GM12878 (cell line): ENCODE measurements around the gene OR2S2. TPM values are rescaled to one million over a fixed set of nuclear protein-coding genes. Genes with fewer than 3 reads are reported as not detected.

Source experiments
- ATAC-seq: fragments of 200-7000 bp; cut with Tn5 transposase; 3 replicates; pipeline ENCODE4 v1.9.1; 2020; ENCODE audit warnings: mild to moderate bottlenecking, moderate library complexity
- BruUV-seq: library from RNA; stranded (reverse); fragments of 400-500 nt; replicated peaks from 2 replicates; lab custom pipeline; 2021; lab: Mats Ljungman, UMichigan
- CTCF ChIA-PET: fragments of 300-600 bp; sonication (Branson Sonifier 250); formaldehyde crosslinking; extraction: SDS; loops from one replicate; lab custom pipeline; 2021; ENCODE audit warnings: inconsistent platforms; lab: Yijun Ruan, JAX
- POLR2A ChIA-PET: fragments of 350-600 bp; formaldehyde crosslinking; extraction: SDS; loops from one replicate; lab custom pipeline; 2021; ENCODE audit warnings: inconsistent platforms; lab: Charles Lee
- RAD21 ChIA-PET: fragments of 300-600 bp; sonication (Branson Sonifier 250); formaldehyde crosslinking; loops from one replicate; lab custom pipeline; 2023; ENCODE audit warnings: antibody characterized with exemption; ENCODE audit not compliant: unreplicated experiment; lab: Charles Lee
- SMC1A ChIA-PET: fragments of 300-600 bp; sonication (Branson Sonifier 250); formaldehyde crosslinking; loops from one replicate; lab custom pipeline; 2023; ENCODE audit not compliant: unreplicated experiment, uncharacterized antibody; lab: Charles Lee
- DNase-seq: peaks from one replicate; pipeline ENCODE4 v3.0.0-alpha.2; 2011; ENCODE audit warnings: low read depth, low spot score
- FAIRE-seq: peaks from 3 replicates; lab custom pipeline; 2011; peaks lifted over from hg19 to GRCh38; lab: Jason Lieb, UNC
- H2AFZ ChIP-seq: 2 replicates; pipeline ENCODE4 v1.6.0; 2011; ENCODE audit warnings: low read depth, low read length, control low read depth; ENCODE audit not compliant: control insufficient read depth
- H3K27ac ChIP-seq: 2 replicates; pipeline ENCODE4 v1.5.1; 2011; ENCODE audit warnings: control low read depth; ENCODE audit not compliant: control insufficient read depth, insufficient read depth
- H3K27me3 ChIP-seq, 2 experiments: replicated peaks in 1 of 2; 2 replicates each; pipeline versions ENCODE4 v1.6.0 to v1.6.1; 2011; ENCODE audit warnings: low read length in 1 of 2; ENCODE audit not compliant: control insufficient read depth in 2 of 2, insufficient read depth in 2 of 2
- H3K36me3 ChIP-seq, 2 experiments: 2 replicates each; pipeline ENCODE4 v1.5.1; 2011; ENCODE audit warnings: low read length in 1 of 2; ENCODE audit not compliant: control insufficient read depth in 2 of 2, insufficient read depth in 2 of 2
- H3K4me1 ChIP-seq: 2 replicates; pipeline ENCODE4 v1.6.1; 2011; ENCODE audit warnings: mild to moderate bottlenecking, low read length, moderate library complexity, mixed read lengths; ENCODE audit not compliant: control insufficient read depth, insufficient read depth
- H3K4me2 ChIP-seq: 2 replicates; pipeline ENCODE4 v1.6.0; 2011; ENCODE audit warnings: control low read depth; ENCODE audit not compliant: control insufficient read depth, insufficient read depth
- H3K4me3 ChIP-seq: fragments of 200-600 bp; sonication (generic); 2 replicates; pipeline ENCODE4 v1.5.1; 2016
- H3K79me2 ChIP-seq: 2 replicates; pipeline ENCODE4 v1.6.0; 2011; ENCODE audit warnings: low read length; ENCODE audit not compliant: control insufficient read depth, insufficient read depth
- H3K9ac ChIP-seq: 2 replicates; pipeline ENCODE4 v1.8.0; 2011; ENCODE audit warnings: low read length, control low read depth, mixed read lengths; ENCODE audit not compliant: control insufficient read depth, insufficient read depth
- H3K9me3 ChIP-seq: replicated peaks from 3 replicates; pipeline ENCODE4 v1.5.1; 2011; ENCODE audit warnings: mild to moderate bottlenecking, low read length; ENCODE audit not compliant: control insufficient read depth, insufficient read depth
- H4K20me1 ChIP-seq: 2 replicates; pipeline ENCODE4 v1.6.0; 2011; ENCODE audit not compliant: control insufficient read depth, insufficient read depth
- DPF2 ChIP-seq: fragments of 450-650 bp; IDR thresholded peaks from 2 replicates; pipeline ENCODE4 v1.6.1; 2017; ENCODE audit warnings: mild to moderate bottlenecking
- GABPA ChIP-seq: IDR thresholded peaks from 2 replicates; pipeline ENCODE4 v1.6.1; 2014; ENCODE audit warnings: antibody characterized with exemption, low read depth, mild to moderate bottlenecking, inconsistent platforms
- JUND ChIP-seq: IDR thresholded peaks from 2 replicates; pipeline ENCODE4 v1.6.1; 2012; ENCODE audit warnings: low read depth, mild to moderate bottlenecking, low read length, improper control_type of control experiment, moderate library complexity
- NFYA ChIP-seq: IDR thresholded peaks from 2 replicates; pipeline ENCODE4 v1.6.1; 2011; ENCODE audit warnings: low read depth, mild to moderate bottlenecking, low read length, improper control_type of control experiment, borderline replicate concordance
- NRF1 ChIP-seq: conservative IDR thresholded peaks from 2 replicates; pipeline ENCODE4 v1.6.1; 2011; ENCODE audit warnings: mild to moderate bottlenecking, low read depth, low read length, improper control_type of control experiment
- RB1 ChIP-seq: fragments of 450-650 bp; formaldehyde crosslinking; IDR thresholded peaks from 2 replicates; pipeline ENCODE4 v1.6.1; 2017; ENCODE audit warnings: mild to moderate bottlenecking, borderline replicate concordance
- RELB ChIP-seq: fragments of 450-650 bp; IDR thresholded peaks from 2 replicates; pipeline ENCODE4 v1.6.1; 2017; ENCODE audit warnings: low read depth, mild to moderate bottlenecking, moderate library complexity
- SIX5 ChIP-seq: IDR thresholded peaks from 2 replicates; pipeline ENCODE4 v1.6.1; 2011; ENCODE audit warnings: mild to moderate bottlenecking, low read depth, low read length, moderate library complexity; ENCODE audit not compliant: severe bottlenecking
- SPI1 ChIP-seq: IDR thresholded peaks from 2 replicates; pipeline ENCODE4 v1.6.1; 2011; ENCODE audit warnings: low read depth, mild to moderate bottlenecking, low read length, moderate library complexity, borderline replicate concordance; ENCODE audit not compliant: insufficient read depth
- SRF ChIP-seq, 2 experiments: IDR thresholded peaks; 2 replicates each; pipeline ENCODE4 v1.6.1; 2011; ENCODE audit warnings: low read depth in 2 of 2, low read length in 2 of 2, mild to moderate bottlenecking in 1 of 2, moderate library complexity in 1 of 2
- STAT1 ChIP-seq: fragments of 450-650 bp; conservative IDR thresholded peaks from 2 replicates; pipeline ENCODE4 v1.6.1; 2014; ENCODE audit warnings: antibody characterized with exemption, mild to moderate bottlenecking
- ZSCAN29 ChIP-seq: fragments of 450-650 bp; IDR thresholded peaks from 2 replicates; pipeline ENCODE4 v1.6.1; 2017; ENCODE audit warnings: mild to moderate bottlenecking, moderate library complexity
- WGBS: methylation state at CpG from one replicate; pipeline ENCODE4 v1.1.6; 2016; ENCODE audit warnings: low lambda C conversion rate; ENCODE audit not compliant: insufficient replicate concordance, insufficient coverage; ENCODE audit errors: missing lambda C conversion rate; 5-methylcytosine and 5-hydroxymethylcytosine counted together
- in situ Hi-C: fragments of 300-500 bp; cut with MboI; formaldehyde crosslinking; loops from 9 replicates; pipeline ENCODE4 v1.14.3; 2018; ENCODE audit warnings: mixed read lengths
- intact Hi-C: fragments of 100-400 bp; cut with micrococcal nuclease; formaldehyde crosslinking; loops from one replicate; pipeline ENCODE4 v1.14.2; 2022; ENCODE audit not compliant: unreplicated experiment
- polyA plus RNA-seq, 11 experiments: library from polyadenylated mRNA; depleted of rRNA in 4 of 11; unstranded in 6 of 11; stranded (reverse) in 5 of 11; fragments of >200 nt; fragmentation: Nextera tagmentation in 4 of 11; fragmentation: Illumina TruSeq in 1 of 11; extraction: Ambion mirVana in 4 of 11; extraction: Trizol in 1 of 11; gene quantifications; 1 replicate in 1 of 11; 2 replicates in 10 of 11; pipeline versions ENCODE4 v1.2.1 to v1.2.3, GENCODE V29; 2011 to 2016; ENCODE audit warnings: inconsistent platforms in 2 of 11, missing spikeins in 2 of 11, low read depth in 1 of 11
- total RNA-seq, 4 experiments: library from RNA; depleted of rRNA in 3 of 4; stranded (reverse); fragments of >200 nt in 3 of 4; fragmentation: Illumina TruSeq in 1 of 4; extraction: Trizol in 1 of 4; gene quantifications; 2 replicates each; pipeline versions ENCODE4 v1.2.1 to v1.2.3, GENCODE V29; 2013 to 2021
- TF ChIP-seq, protein P1 (sequence below): fragments of 450-650 bp; IDR thresholded peaks from 2 replicates; pipeline ENCODE4 v1.6.1; 2016; ENCODE audit warnings: mild to moderate bottlenecking

OR2S2 gene
- total and polyA plus RNA-seq, 10 of the 15 experiments (the other 5 are each of a cell fraction or from before 2014, with no cell fraction given) = not detected

GRCh38 chr9:35976726-35977125, 18.8 kb upstream of the OR2S2 start:
- CTCF ChIA-PET = interaction anchor here (1.2 to 1.7 kb wide), 3 partner anchors 17 to 47 kb away, joined by 3 to 8 read pairs (median 4); no protein-coding TSS in a partner anchor
- Histone ChIP-seq H3K27me3 (peaks cover 0 to 4% of the 10 kb centered on the region in 2 experiments; a peak in 1 of 4 replicates), H3K79me2 (no peaks in the 10 kb centered on the region), H3K9ac (no peak overlapping the region), H3K4me1 (0 out of 2 replicates have a peak, but pooled peaks cover 4% of the 10 kb centered on the region), H3K4me3 (no peak overlapping the region), H2AFZ (no peak overlapping the region), H4K20me1 (no peaks in the 10 kb centered on the region), H3K4me2 (no peak overlapping the region), H3K27ac (no peak overlapping the region), H3K9me3 (peaks cover 4% of the 10 kb centered on the region; the same call in 2 of the 3 replicates), H3K36me3 (no peaks in the 10 kb centered on the region)
- TF ChIP-seq SPI1 (peak; percentile 81), ZSCAN29 (no peak), GABPA (no peak), SRF (IDR thresholded peaks at IDR 0.05; ENCODE audit: low read depth in 2 of 2, low read length in 2 of 2) (no peak), JUND (no peak), RB1 (no peak)
- intact Hi-C loops (no loop called here), in situ Hi-C loops (no loop called here)
- ATAC-seq (peak; percentile 36; the same call in 1 of the 3 replicates), DNase-seq (peak; percentile 7), FAIRE-seq (peak; percentile 94)
- RAD21 ChIA-PET = no interaction called here
- POLR2A ChIA-PET = no interaction called here
- no TSS peak for BruUV-seq
- 0% methylated on average over 1 of the region's 1 CpG for WGBS
- SMC1A ChIA-PET = interaction anchor here (0.7 to 0.9 kb wide), 2 partner anchors 23 to 196 kb away, joined by 3 read pairs; no protein-coding TSS in a partner anchor

DNA sequence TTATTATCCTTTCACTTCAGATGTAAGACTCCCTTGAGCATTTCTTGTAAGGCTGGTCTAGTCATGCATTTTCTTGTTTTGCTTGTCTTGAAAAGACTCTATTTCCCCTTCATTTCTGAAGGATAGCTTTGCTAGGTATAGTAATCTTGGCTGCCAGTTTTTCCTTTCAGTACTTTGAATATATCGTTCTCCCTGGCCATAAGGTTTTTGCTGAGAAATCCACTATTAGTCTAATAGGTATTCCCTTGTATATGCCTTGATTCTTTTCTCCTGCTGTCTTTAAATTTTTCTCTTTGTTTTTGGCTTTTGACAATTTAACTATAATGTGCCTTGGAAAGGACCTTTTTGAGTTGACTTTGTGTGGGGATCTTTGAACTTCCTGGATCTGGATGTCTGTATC, 16.8 kb upstream of the OR2S2 start:
- peaks cover 4% of the 10 kb centered on the region; the same call in 2 of the 3 replicates for H3K9me3 ChIP-seq
- no peak overlapping the region for H3K9ac ChIP-seq
- no peaks in the 10 kb centered on the region for H3K79me2 ChIP-seq
- BruUV-seq = no TSS peak
- DNase-seq = no peak
- no peak overlapping the region for H2AFZ ChIP-seq
- in situ Hi-C loops (no loop called here), intact Hi-C loops (no loop called here)
- no peak overlapping the region for H3K4me2 ChIP-seq
- FAIRE-seq = no peak
- RAD21 ChIA-PET = no interaction called here
- no peak for ATAC-seq
- H4K20me1 ChIP-seq = no peaks in the 10 kb centered on the region
- 0 out of 2 replicates have a peak, but pooled peaks cover 4% of the 10 kb centered on the region for H3K4me1 ChIP-seq
- H3K4me3 ChIP-seq = no peak overlapping the region
- peaks cover 0 to 4% of the 10 kb centered on the region in 2 experiments; a peak in 1 of 4 replicates for H3K27me3 ChIP-seq
- CTCF ChIA-PET = interaction anchor here (0.6 kb wide), 1 partner anchor 447 kb away, joined by 3 read pairs; no protein-coding TSS in a partner anchor
- H3K27ac ChIP-seq = no peak overlapping the region
- H3K36me3 ChIP-seq = no peaks in the 10 kb centered on the region
- TF ChIP-seq, protein P1, sequence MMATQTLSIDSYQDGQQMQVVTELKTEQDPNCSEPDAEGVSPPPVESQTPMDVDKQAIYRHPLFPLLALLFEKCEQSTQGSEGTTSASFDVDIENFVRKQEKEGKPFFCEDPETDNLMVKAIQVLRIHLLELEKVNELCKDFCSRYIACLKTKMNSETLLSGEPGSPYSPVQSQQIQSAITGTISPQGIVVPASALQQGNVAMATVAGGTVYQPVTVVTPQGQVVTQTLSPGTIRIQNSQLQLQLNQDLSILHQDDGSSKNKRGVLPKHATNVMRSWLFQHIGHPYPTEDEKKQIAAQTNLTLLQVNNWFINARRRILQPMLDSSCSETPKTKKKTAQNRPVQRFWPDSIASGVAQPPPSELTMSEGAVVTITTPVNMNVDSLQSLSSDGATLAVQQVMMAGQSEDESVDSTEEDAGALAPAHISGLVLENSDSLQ = no peak
- no peak for TF ChIP-seq NRF1
- no peak for TF ChIP-seq DPF2
- no peak for TF ChIP-seq NFYA
- no peak for TF ChIP-seq RELB
- TF ChIP-seq STAT1 = no peak
- TF ChIP-seq SIX5 = no peak
- SMC1A ChIA-PET = no interaction called here
- POLR2A ChIA-PET = no interaction called here
- WGBS = 87% methylated on average over 1 of the region's 1 CpG
